Renal cortical epithelial cell (primary cell): Measurements from ENCODE around the gene ZFY. TPM values are rescaled to one million over a fixed set of nuclear protein-coding genes. Genes with fewer than 3 reads are reported as not detected.

ENCODE experiments used
- DNase-seq: peaks from one replicate; pipeline ENCODE4 v3.0.0-alpha.2; 2011; ENCODE audit warnings: low read depth
- total RNA-seq: library from RNA; depleted of rRNA; stranded (reverse); fragments of >200 nt; gene quantifications from 2 replicates; pipeline ENCODE4 v1.2.3, GENCODE V29; 2014

ZFY gene
- 14.9 TPM in 1 of 2 replicates, not detected in the other for total RNA-seq

DNA sequence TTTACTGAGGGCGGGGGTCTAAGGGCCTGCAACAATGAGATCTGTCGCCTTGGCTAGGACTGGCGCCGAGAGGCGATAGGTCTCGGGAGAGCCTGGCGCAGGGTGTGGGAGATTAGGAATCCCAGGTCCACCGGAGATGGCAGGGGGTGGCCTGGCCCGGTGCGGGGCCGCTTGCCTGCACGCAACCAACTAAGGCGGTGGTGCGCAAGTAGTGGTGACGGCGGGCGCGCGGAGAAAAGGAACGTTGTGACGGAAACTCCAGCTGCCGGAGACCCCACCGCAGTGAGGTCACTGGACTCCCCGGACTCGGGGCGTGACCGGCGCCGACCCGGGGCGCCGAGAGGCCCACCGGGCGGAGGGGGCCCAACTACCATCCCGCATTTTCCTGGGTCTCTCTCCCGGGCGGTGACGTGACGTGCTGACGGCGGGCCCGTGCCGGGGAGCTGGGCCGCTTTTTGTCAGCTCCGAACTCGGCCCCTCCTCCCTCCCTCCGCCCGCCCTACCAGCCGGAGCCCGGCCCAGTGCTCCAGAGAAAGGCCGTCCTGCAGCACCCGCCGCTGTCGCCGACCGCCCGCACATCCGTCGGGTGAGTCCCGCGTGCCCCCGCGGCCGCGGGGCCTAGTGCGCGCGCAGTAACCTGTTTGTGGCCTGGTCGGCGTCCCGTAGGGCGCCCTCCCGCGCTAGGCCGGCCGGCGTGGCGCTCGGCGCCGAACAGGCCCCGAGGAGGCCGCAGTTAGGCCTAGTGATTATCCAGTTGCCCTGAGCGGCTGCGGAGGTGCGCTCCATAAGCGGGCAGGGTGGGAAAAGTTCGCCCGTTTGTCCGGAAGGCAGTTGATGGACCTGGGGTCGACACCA, at the start of gene ZFY:
Gene ZFY, plus strand, starts transcription at position 521 of the 855 bp plus-strand sequence. CDS start 18,556 bp downstream, outside the sequence.
- DNase-seq = no peak

DNA sequence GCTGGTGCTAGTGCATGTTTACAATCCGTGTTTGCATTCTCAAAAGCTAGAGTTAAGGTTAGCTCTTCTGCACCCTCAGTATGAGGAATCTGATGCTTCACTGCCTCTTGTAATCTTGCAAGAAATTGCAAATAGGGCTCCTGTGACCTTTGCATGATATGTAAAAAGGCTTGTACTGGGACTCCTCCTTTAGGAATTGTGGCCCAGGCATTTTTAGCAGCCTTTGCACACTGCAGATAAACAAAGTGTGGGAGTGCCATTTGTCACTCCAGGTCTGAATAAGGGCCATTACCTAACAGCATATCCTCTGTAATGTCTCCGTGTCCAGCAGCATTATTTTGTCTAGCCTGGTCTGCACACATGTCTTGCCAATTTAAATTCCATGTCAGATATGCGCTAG, 49.3 kb upstream of the ZFY start:
- no peak for DNase-seq

DNA sequence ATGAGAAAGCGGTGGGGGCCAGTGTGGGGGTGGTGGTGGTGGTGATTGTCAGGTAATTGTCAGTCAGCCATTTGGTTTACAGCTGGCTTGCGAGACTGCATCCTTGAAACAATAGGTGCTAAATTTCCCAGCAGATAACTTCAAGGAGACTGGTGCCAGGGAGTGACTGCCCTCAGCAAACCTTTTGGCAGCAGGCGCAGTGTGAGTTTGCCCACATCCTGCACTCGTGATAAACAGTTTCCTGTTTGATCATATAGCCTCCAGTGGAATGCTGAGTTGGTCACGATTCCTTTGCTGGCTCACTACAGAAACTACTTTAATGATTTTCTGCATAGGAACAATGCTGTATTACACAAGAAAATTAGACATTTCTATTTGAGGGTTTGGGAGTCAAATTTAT, 47.8 kb upstream of the ZFY start:
- DNase-seq = peak; percentile 22

DNA sequence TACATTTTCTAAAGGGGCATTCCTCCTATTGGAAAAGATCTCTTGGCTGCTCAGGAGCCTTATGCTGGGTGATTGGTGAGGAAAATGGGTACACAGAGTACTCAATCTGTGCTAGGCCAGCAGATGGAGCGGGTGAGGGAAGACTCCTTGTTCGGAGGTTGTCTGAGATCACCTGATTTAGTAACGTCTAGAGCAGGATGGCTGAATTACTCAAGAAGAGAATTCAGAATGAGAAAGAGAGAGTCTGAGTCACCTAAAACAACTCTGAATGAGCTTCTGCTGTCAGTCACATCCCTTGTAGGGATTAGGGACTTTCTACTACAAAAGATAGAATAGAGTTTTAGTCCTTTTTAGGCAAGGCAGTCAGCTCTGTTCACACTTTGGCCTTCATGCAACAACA, 47.2 kb upstream of the ZFY start:
- DNase-seq = peak; percentile 55

DNA sequence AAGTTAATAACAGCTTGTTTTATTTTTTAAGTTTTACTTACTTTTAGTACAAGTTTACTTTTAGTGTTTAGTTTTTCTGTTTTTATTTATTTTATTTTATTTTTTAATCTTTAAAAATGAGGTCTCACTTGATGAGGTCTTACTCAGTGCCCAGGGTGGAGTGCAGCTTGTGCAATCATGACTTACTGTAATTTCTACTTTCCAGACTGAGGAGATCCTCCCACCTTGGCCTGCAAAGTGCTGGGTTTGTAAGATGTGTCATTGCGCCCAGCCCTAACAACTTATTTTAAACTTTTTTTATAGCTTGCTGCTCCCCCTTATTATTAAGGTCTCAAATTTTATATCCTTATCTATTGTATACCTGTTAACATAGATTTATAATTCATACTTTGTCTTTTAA, 41.7 kb upstream of the ZFY start:
- no peak for DNase-seq

DNA sequence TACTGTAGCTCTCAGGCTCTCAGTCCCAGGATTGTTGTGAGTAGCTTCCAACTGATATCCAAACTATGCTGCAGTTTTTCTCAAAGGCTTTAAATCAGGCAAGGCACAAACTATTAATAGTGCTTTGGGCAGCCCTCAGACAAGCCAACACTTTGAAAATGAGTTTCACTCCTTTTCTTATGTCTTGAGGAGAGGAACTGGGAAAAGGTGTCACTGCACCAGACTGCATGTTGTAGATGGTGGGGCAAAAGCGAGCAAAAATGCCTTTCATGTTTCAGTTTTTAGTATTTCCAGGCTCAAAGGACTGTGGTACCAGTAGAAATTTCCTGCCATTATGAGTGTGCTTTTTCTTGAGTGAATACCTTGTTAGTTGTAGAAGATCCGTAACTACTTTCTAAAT, 39.1 kb upstream of the ZFY start:
- DNase-seq = no peak

DNA sequence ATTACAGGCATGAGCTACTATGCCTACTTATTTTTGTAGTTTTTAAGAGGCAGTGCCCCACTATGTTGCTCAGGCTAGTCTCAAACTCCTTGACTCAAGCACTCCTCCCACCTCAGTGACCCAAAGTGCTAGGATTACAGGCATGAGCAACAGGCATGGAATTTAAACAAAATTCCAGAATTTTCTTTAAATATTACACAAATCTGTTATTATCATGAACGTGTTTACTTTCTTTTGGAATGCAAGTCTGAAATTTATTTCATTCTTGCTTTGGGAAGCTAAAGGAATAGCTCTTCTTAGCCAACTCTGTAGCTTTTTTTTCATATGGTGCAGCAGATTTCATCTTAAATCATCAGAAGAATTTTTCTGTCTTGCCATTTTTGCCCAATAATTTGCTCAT, 27.8 kb upstream of the ZFY start:
- DNase-seq = no peak

DNA sequence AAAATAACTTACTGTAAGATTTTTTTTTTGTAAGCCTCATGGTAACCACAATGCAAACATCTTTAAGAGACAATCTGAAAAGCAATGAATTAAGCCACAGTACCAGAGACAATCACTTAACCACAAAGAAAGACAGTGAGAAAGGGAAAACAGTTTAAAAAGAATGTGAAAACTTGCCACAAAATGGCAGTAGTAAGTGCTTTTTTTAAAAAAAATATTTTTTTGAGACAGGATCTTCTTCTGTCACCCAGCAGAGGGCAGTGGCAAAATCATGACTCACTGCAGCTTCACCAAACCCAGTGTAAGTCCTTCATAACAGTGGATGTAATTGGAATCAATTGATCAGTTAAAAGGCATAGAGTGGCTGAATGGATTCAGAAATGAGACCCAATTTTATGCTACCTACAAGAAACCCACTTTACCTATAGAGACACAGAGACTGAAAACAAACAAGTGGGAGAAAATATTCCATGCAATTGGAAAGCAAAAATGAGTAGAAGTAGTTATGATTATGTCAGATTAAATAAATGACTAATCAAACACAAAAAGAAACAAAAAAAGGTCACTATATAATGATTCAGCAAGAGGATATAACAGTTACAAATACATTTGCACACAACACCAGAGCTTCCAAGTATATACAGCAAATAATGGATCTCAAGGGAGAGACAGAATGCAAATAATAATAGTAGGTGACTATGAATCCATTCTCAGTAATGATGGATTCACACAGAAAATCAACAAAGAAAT, 21.9 kb upstream of the ZFY start:
- peak; percentile 64 for DNase-seq

DNA sequence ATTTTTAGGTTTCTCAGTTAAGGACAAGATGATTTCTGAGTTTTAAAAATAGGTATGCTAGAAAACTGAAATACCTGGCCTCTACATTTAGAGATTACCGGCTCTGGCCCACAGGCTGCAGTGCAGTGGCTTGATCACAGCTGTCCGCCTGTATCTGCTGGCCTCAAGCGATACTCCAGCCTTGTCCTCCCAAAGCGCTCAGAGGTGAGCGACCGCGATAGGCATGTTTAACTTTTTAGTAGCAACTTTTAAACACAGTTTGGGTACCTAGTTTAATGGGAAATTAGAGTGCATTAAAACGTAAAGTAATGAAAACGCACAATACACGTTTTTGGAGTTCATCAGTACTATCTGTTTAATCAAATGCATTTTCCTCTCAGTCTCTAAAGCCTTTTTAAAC, 1.1 kb upstream of the ZFY start:
- DNase-seq = no peak

DNA sequence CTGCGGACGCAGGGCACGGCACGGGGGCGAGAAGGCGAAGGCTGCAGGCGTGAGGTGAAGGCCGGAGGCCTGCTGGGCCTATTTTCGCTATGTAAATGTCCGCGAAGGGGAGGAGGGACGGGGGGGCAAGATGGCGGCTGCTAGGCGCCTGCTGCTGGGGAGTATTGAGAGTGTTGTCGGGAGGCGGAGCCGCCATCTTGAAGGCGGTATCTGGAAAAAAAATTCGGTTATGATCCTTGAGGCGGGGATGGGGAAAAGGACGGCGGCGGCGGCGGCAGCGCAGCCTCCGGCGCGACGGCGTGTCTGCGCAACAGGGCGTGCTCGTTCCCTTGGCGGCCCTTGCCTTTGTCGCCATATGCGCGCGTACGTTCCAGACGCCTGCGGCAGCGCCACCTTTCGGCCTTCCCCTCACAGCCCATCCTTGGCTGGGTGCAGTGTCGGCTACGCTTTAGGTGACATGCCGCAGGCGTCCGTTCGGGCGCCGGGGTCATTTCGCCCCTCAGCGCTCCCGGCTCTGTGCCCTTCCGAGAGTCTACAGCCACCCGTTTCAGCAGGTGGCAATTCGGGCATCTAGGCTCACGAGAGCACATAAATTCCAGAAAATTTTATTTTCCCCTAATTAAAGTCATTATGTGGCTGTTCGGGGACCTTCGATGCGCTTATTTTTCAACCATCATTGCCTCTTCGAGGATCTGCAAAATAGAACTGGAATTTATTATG, 695 bp downstream of the ZFY start:
- DNase-seq = peak; percentile 75

DNA sequence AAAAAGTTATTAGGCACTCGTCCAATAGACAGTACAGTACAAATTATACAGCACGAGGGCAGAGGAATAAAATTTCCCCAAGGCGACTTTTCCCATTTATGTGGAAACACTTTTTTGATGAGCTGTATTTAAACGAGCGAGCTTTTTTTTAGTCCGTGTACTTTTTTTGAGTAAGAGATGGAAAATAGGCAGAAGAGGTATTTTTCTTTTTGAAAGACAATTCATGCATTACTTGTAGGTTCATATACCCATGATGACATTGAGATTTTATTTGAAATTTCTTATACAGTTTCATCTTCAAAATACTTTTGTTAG, 1.2 kb downstream of the ZFY start:
- no peak for DNase-seq

DNA sequence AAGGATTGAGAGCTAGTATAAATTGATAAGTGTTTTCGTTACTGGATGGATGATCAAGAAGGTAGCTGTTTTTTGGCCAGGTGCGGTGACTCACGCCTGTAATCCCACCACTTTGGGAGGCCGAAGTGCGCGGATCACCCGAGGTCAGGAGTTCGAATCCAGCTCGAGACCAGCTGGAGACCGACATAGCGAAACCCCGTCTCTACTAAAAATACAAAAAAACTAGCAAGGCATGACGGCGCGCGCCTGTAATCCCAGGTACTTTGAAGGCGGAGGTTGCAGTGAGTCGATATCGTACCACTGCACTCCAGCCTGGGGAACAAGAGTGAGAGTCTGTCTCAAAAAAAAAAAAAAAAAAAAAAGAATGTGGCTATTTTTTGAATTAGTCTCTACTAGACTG, 2.0 kb downstream of the ZFY start:
- no peak for DNase-seq

DNA sequence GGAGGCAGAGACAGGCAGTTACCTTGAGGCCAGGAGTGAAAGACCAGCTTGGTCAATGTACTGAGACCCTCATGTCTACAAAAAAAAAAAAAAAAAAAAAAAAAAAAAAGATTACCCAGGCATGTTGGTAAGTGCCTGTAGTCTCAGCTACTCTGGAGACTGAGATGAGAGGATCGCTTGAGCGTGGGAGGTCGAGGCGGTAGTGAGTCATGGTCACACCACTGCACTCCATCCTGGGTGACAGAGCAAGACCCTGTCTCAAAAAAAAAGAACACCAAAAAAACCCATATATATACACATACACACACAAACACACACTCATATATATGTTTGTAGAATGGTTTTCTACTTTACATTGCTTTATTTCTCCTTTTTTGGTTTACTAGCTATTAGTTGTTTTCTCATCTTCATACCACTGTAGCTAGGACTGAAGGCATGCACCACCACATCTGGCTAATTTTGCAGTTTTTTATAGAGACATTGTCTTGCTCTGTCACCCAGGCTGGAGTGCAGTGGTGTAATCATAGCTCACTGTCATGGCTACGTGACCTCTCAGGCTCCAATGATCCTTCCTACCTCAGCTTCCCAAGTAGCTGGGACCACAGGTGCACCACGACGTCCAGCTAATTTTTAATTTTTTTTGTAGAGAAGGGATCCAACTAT, 14.5 kb downstream of the ZFY start:
- no peak for DNase-seq

DNA sequence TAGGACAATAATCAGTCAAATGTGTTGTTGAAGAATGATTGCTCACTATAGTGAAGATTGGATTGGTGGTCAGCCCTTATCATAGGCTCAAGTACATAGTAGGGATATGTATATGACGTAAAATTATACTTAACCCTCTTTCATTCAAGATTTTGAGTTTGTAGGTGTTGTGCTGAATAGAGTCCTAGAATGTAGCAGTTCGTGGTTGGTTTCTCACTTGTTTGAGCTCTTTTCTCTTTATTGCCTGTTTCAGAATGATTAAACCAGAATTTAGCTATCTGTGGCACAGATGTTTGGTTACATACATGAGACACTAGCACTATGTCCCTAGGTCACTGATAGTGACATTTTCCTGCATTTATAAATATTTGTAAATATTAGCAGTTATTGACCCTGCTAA, 15.5 kb downstream of the ZFY start:
- no peak for DNase-seq

DNA sequence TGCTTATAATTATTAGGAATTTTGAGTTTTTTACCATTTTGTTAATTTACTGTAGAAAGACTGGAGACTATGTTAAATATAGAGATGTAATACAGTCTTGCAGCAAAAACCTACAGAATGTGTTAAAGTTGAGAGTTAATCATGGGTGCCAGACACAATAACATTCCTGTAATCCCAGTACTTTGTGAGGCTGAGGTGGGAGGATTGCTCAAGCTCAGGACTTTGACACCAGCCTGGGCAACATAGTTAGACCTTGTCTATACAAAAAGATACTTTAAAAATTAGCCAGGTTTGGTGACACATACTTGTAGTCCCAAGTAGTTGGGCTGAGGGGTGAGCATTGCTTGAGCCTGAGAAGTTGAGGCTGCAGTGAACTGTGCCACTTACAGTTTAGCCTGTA, 17.7 kb downstream of the ZFY start:
- peak; percentile 77 for DNase-seq

DNA sequence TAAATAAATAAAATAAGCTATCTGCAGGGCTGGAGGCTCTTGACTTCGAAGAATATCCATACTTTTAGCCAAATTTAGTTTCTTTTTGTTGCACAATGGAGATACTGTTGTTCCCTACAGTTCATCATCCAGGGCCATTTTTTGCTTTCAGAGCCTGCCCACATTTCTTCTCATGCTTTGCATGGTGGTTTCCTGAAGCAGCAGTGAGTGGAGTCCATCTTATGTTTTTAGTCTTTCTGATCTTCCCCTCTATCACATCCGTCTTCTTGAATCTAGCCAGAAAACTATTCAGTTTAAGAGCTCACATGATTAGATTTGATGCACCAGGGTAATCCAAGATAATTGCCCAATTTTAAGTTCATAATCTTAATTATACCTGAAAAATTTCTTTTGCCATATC, 19.6 kb downstream of the ZFY start:
- no peak for DNase-seq

DNA sequence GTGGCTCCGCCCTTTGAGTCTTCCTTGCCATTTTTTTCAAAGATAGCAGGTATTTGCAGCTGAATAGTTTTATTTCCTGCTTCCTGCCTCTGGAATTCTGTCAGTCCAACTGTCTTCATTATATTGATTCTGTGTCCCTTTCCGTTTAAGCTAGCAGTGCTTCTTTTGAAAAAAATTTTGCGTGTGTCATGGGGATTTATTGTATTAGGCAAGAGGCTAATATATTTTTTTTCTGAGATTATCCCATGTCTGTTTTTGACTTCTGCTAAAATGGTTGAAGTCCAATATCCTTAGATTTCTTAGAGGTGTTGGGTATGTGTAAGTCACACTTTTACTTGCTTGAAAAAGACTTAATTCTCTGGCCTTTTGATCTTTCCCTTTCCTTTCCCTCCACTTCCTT, 20.4 kb downstream of the ZFY start:
- no peak for DNase-seq

DNA sequence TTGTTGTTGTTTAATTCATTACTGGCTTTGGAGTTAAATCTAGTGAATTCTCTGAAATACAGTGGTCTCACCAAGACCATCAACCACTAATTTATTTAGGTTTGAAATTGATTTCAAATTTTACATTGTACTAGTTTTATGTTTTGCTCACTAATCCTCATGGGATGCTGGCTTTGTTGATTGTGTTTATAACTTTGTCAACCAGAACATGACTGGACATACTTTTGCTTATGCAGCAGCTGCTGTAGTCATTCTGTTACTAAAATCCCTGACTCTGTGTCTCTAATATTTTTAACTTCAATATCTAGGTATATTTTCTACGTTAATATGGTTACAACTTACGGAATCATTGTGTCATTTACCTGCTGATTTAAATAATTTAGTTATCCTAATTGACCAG, 26.9 kb downstream of the ZFY start:
- DNase-seq = no peak

DNA sequence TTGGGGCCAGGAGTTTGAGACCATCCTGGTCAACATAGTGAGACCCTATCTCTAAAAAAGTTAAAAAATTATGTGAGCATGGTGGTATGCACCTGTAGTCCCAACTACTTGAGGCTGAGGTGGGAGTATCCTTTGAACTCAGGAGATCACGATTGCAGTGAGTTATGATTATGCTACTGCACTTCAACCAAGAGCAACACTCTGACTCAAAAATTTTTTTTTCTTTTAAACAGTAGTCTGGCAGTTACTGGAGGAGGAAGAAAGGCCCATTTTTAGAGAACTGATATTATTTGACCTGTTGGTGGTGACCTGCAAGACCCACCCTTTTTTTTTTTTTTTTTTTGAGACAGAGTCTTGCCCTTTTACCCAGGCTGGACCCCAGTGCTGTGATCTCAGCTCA, 29.6 kb downstream of the ZFY start:
- DNase-seq = no peak

DNA sequence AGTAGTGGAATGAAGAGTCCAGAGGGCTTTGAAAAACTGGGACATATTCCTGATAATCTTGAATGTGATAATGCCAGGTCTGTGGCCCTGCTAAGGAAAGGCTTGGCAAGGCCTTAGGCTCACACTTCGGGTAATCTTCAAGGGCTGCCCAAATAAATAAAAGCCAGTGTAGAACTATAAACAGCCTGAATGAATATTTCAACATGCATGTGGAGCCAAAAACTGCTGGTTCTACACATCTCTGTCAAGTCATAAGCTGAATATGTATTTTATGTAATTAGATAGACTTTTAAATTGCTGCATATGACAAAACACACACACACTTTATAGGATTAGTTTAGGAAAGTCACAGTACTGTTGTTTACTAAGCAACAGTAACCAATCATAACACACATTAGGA, 30.4 kb downstream of the ZFY start:
- DNase-seq = no peak

DNA sequence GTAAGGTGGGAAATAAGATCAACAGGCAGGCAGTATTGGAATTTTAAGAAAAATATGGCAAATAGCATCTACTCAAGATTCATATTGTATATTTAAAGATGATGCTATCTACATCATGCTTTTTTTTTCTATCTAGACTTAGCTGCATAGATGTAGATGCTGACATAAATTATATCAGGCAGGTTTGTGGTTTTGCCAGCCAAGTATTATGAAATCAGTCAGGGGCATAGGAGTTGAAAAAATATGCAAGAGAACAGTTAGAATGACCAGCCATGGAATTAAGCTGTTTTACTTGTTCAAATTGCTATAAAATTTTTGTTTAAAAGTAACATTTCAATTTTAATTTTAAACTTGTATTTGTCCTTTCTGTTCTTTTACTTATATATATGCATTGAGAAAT, 34.4 kb downstream of the ZFY start:
- DNase-seq = peak; percentile 22

DNA sequence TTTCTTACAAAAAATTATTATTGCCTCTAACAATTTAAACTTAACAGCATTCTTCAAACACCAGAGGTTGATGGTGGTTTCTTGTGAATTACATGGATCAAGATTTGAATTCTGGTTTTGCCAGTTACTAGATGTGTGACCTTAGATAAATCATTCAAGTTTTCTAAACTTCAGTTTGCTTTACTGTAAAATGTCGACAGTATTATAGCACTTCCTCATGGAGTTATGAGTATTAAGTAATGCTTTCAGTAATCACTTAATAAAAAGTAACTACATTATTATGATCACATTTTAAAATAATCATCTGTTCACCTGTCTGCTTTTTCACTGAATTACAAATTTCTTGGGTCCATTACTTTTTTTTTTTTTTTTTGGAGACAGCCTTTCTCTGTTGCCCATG, 37.5 kb downstream of the ZFY start:
- no peak for DNase-seq
